GM12864 (cell line): ENCODE measurements around the gene DOCK2.

Experiments
- DNase-seq: peaks from one replicate; pipeline ENCODE4 v3.0.0-alpha.2; 2011; ENCODE audit warnings: low read depth
- H3K4me3 ChIP-seq: 2 replicates; pipeline ENCODE4 v1.5.1; 2011; ENCODE audit warnings: mild to moderate bottlenecking, low read depth, low read length, control low read depth
- TF ChIP-seq, protein P1 (sequence below): IDR thresholded peaks from 2 replicates; pipeline ENCODE4 v1.5.1; 2011; ENCODE audit warnings: low read depth, mild to moderate bottlenecking, moderate library complexity, low read length, control low read depth, inconsistent platforms; ENCODE audit errors: missing control alignments

DOCK2 gene

DNA sequence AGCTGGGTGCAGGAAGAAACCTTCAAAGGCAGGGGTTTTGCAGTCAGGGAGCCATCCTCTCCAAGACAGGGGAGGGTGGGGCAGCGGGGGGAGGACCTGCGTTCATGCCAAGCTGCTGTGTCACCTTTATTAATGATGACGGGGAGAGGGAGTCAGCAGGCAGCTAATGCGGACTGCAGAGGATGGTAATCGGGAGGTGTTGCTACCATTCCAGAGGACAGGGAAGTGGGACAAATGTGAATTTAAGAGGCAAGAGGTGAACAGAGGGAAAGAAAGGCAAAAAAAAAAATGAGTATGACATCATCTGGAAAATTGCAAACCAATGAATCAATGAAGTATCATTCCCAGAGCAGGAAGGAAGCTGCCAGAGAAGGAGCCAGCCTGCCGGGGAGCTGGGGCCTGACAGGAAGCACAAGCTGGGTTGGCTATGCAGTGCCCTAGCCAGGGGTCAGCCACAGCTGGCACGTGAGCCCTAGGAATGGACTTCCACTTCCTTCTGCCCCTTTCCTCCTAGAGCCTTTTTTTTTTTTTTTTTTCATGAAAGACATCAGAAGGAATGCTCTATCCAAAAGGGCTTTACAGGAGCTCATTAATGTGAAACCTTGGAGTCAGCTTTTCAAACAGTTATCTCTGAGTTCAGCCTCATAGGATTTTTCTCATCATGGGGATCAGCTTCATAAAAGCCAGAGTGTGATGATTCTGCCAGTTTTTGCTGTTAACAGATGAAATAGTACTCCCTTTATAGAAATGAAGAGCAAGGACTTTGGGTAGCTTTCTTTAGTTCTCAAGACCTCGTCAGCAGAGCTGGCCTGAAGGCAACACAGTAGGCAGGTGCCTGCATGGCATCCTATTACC, 334.1 kb downstream of the DOCK2 start:
- TF ChIP-seq, protein P1, sequence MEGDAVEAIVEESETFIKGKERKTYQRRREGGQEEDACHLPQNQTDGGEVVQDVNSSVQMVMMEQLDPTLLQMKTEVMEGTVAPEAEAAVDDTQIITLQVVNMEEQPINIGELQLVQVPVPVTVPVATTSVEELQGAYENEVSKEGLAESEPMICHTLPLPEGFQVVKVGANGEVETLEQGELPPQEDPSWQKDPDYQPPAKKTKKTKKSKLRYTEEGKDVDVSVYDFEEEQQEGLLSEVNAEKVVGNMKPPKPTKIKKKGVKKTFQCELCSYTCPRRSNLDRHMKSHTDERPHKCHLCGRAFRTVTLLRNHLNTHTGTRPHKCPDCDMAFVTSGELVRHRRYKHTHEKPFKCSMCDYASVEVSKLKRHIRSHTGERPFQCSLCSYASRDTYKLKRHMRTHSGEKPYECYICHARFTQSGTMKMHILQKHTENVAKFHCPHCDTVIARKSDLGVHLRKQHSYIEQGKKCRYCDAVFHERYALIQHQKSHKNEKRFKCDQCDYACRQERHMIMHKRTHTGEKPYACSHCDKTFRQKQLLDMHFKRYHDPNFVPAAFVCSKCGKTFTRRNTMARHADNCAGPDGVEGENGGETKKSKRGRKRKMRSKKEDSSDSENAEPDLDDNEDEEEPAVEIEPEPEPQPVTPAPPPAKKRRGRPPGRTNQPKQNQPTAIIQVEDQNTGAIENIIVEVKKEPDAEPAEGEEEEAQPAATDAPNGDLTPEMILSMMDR = no peak
- no peak overlapping the region for H3K4me3 ChIP-seq
- no peak for DNase-seq

DNA sequence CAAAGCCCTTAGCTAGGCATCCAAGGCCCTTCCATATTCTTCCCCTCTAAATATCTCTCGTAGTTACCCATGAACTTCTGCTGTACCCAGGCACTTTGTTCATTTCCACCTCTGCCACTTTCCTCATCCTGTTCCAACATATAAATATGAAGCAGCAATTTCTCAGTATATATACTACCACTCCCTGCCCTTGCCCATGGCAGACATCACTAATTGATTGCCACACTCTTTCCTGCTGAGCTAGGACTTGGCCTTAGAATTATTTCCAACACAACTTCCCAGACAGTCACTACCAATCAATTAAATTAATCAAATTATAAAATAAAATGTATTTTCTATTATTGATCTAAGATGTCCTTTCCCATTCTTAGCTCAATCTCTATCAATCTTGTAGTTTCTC, 334.7 kb downstream of the DOCK2 start:
- no peak overlapping the region for H3K4me3 ChIP-seq
- DNase-seq = no peak
- TF ChIP-seq, protein P1 = no peak

DNA sequence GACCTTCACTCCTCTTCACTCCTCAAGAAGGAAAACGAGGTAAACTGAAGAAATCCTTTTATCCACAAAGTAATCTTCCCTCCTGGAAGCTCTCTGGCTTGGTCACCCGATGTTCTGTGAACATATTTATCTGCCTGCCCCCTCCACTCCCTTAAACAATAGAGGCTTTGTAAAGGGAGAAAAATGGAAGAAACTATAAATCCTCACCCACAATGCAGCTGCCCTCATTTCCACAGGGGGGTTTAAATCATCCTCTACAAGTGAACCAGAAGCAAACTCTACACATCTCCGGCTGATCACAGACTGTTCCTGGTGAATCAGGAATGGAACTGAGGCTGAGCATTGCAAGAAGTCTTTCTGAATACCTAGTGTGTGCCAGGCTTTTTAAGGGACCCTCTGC, 336.0 kb downstream of the DOCK2 start:
- no peak for DNase-seq
- TF ChIP-seq, protein P1 = no peak
- H3K4me3 ChIP-seq = no peak overlapping the region

DNA sequence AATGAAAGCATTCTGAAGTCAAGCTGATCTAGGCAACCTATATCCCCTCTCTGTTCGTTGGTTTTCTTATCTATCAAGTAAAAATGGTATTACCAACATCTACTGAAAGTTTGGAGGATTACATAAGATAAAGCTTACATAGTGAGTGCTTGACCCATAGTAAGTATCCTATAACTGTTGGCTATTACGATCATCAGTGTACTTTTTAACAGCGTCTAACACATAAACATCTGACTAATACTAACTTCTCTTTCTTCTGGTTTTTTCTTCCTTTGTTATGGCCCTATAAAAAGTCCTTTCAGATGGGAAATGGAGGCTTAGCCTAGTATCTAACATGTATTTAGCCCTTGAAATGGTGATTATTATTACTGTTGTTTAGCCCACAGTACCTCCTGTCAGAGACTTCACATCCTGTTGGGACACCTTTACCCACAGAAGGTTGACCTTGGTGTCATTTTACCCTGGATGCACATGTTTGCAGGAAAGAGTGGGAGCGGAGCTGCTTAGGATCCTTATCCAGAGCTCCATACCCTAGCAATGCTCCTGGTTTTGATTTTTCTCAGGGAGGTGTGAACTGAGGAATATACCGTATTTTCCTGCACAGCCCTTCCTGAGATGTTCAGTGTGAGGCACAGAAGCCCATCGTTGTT, 337.2 kb downstream of the DOCK2 start:
- no peak for DNase-seq
- TF ChIP-seq, protein P1 = no peak

DNA sequence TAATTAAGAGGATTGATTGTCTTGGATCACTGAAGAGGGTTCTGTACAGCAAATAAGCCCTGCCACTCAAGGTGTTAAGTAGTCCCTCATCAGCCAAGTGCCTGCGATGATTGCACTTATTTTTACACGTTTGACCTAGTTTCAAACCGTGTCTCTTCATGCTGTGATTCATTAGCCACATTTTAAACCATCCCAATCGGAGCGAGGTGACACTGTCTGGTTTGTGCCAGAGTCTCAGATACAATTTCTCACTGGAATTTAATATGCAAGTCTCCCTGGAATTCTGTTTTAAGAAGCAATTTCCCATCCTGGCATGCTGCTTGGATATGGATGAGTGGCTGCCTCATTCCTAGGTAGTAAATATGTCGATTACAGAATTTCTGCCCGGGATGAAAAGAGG, 341.6 kb downstream of the DOCK2 start:
- H3K4me3 ChIP-seq = no peak overlapping the region
- TF ChIP-seq, protein P1 = no peak
- DNase-seq = no peak

More for the DNA sequence above, 337.2 kb downstream of the DOCK2 start:
- no peak overlapping the region for H3K4me3 ChIP-seq

DNA sequence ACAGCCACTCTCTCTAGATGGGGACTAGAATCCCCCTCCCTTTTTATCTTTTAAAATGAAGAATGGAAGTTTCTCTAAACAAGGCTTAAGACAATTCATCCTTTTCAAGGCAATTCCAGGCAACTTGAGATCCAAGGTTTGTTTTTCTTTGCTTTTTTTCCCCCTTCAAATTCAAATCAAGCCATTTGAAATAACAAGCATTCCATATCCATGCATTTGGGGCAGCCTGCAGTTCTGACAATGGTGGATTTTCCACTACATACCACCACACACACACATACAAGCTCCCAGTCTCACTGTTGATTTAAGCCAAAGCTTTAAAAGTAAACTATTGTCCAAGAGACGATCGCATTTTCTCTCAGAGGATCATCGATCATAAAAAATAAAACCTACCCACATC, 342.8 kb downstream of the DOCK2 start:
- TF ChIP-seq, protein P1 = no peak
- DNase-seq = no peak
- no peak overlapping the region for H3K4me3 ChIP-seq
